Jurkat, Clone E6-1 (cell line): ENCODE results near the gene TBCE.
A peak's percentile ranks its signal among the peaks of the same experiment; 100 is the strongest.
"Not testable (repeated sequence)": the region's sequence is repeated elsewhere in the genome, so short reads cannot be mapped to it uniquely, and the experiment has no call there.

Experiments
- DNase-seq: peaks from one replicate; pipeline ENCODE4 v3.0.0-alpha.2; 2011; ENCODE audit warnings: low read depth, low spot score
- H3K4me3 ChIP-seq: 2 replicates; pipeline ENCODE4 v1.5.1; 2011; ENCODE audit warnings: mild to moderate bottlenecking, low read length, control low read depth, moderate library complexity

Gene TBCE

GRCh38 chr1:235342471-235342870 is 24.8 kb upstream of the TBCE start:
- DNase-seq, result no peak
- no peak overlapping the region for H3K4me3 ChIP-seq

DNA sequence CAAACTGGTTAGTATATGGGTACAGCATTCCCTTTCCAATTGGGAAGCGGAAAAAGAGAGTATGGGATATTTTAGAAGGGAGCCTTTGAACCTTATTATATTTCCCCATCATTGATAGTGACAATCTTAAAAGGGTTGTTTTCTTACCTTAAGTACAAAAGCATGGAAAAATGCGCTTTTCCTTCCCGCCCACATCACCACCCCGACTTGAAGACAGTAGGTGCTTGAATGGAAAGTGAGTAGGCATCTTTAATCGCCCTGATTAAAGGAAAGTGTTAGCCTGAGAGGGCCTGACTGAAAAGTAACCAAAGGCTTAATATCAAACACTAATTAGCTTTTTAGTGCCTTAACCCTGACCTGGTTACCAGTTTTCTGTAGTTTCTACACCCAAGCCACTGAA is 23.5 kb upstream of the TBCE start:
- DNase-seq, result no peak
- no peak overlapping the region for H3K4me3 ChIP-seq

DNA sequence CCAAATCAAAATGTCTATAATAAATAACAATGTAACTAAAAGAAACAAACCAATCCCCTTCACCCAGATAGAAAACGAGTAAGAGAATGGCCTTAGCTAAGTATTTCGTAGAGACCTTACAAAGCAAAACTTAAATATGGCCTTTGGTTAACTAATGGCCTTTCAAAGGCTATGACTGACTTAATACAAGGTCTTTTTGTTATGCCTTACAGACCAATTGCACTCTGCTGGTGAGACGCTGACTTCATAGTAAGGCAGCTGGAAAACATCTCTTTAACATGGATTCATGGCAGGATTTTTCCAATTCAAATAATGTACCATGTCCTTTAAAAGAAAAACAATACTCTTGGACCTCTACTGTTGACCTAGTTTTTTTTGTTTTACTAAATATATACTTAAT is 15.8 kb upstream of the TBCE start:
- H3K4me3 ChIP-seq, result no peak overlapping the region
- no peak for DNase-seq

- no peak for DNase-seq
- no peak overlapping the region for H3K4me3 ChIP-seq
Observed at GRCh38 chr1:235351898-235352297, 15.3 kb upstream of the TBCE start.

DNA sequence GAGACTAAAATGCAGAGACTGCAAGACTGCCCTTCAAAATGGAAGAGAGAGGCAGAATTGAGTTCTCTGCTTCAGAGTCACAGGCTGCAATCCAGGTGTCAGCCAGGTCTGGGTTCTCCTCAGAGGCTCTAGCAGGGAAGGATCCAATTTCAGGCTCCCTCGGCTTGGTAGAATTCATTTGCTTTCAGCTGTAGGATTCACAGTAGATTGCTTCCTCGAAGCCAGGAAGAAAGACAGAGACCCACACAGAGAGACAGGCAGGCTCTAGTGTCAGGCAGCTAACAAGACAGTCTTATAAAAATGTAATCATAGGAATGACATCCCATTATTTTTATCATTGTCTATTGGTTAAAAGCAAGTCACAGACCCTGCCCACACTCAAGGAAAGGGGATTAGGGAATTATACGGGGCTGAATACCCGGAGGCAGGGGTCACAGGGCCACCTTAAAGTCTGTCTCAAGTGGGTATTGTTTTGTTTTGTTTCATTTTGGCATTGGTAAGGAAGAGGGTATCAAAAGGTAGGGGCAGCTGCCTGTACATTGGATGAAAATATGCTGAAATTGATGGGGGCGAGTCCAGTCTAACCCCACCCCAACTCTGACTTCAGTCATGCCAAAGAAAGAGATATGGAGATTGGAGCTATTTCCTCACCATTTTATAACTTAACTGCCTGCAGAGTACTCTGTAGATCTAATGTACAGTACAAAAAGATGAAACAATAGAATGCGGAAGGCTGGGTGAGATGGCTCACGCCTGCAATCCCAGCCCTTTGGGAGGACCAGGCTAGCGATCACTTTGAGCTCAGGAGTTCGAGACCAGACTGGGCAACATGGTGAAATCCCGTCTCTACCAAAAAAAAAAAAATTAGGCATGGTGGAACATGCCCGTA is 9.5 kb upstream of the TBCE start:
- DNase-seq, result no peak
- H3K4me3 ChIP-seq, result no peak overlapping the region

DNA sequence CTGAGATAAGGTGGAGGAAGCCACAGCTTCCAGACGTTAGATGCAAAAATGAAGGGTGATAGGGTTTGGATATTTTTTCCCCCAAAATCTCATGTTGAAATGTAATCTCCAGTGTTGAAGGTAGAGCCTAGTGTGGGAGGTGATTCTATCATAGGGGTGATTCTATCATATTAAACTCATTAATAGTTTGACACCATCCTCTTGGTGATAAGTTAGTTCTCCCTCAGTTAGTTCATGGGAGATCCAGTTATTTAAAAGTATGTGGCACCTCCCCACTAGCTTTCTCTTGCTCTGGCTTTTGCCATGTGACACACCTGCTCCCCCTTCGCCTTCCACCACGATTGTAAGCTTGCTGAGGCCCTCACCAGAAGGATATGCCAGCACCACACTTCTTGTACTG is 8.3 kb upstream of the TBCE start:
- H3K4me3 ChIP-seq, result no peak overlapping the region
- DNase-seq, result no peak

- H3K4me3 ChIP-seq, DNase-seq: not testable (repeated sequence)
Observed at GRCh38 chr1:235364189-235364588, 3.0 kb upstream of the TBCE start.

DNA sequence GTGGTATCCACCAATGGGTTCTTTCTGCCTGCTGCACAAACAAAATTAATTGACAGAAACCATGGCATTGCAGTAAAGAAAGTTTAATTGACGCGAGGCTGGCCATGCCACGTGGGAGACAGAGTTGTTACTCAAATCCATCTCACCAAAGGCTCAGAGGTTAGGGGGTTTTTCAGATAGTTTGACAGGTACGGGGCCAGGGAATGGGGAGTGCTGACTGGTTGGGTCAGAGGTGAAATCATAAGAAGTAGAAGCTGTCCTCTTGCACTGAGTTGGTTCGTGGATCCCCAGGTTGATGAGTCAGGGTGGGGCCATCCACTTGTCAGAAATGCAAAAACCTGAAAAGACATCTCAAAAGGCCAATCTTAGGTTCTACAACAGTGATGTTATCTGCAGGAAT is 941 bp upstream of the TBCE start:
- no peak for DNase-seq
- H3K4me3 ChIP-seq, result peak overlapping the region; percentile 65

GRCh38 chr1:235368428-235368827 is 1.2 kb downstream of the TBCE start:
- no peak for DNase-seq
- H3K4me3 ChIP-seq, result peak overlapping the region; percentile 65

GRCh38 chr1:235369802-235370201 is 2.6 kb downstream of the TBCE start:
- no peak overlapping the region for H3K4me3 ChIP-seq
- DNase-seq, result no peak

DNA sequence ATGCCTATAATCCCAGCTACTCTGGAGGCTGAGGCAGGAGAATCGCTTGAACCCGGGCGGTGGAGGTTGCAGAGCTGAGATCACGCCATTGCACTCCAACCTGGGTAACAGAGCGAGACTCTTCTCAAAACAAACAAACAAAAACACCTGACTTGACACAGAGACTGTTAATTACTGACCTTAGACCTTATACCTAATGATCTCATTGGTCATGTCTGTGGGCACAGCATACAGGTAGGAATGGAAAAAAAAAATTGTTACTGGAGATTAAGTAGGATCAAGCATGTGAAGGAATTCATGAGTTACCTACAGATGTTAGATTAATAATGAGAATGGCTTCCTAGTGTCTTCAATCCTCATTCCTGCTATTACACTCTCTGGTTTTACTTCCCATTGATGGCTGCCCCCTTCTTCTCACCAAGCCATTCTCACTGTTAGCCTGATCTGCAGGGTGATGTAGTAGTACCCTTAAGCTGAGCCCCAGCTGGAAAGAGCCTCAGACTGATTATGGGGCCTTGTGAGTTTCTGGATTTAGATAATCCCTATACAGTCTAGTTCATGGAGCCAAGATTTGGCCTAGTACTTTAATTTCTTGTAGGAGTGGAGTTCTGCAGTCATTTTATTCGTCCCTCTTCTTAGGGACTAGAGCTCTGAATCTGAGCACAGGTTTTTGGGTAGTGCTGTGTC is 8.8 kb downstream of the TBCE start:
- no peak for DNase-seq

DNA sequence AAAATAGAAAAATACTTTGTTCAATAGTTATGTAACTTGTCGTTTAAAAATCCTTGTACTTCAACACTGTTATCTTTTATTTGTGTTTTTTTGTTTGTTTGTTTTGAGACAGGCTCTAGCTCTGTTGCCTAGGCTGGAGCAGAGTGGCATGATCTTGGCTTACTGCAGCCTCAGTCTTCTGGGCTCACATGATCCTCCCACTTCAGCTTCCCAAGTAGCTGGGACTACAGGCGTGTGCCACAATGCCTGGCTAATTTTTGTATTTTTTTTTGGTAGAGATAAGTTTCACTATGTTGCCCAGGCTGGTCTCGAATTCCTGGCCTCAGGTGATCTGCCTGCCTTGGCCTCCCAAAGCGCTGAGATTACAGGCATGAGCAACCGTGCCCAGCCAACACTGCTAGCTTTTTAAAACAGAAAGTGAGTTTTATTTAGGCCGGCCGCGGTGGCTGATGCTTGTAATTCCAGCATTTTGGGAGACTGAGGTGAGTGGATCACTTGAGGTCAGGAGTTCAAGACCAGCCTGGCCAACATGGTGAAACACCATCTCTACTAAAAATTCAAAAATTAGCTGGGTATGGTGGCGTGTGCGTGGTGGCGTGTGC is 11.0 kb downstream of the TBCE start:
- not testable (repeated sequence) for DNase-seq, H3K4me3 ChIP-seq

More for the DNA sequence above, 8.8 kb downstream of the TBCE start:
- H3K4me3 ChIP-seq, result no peak overlapping the region

DNA sequence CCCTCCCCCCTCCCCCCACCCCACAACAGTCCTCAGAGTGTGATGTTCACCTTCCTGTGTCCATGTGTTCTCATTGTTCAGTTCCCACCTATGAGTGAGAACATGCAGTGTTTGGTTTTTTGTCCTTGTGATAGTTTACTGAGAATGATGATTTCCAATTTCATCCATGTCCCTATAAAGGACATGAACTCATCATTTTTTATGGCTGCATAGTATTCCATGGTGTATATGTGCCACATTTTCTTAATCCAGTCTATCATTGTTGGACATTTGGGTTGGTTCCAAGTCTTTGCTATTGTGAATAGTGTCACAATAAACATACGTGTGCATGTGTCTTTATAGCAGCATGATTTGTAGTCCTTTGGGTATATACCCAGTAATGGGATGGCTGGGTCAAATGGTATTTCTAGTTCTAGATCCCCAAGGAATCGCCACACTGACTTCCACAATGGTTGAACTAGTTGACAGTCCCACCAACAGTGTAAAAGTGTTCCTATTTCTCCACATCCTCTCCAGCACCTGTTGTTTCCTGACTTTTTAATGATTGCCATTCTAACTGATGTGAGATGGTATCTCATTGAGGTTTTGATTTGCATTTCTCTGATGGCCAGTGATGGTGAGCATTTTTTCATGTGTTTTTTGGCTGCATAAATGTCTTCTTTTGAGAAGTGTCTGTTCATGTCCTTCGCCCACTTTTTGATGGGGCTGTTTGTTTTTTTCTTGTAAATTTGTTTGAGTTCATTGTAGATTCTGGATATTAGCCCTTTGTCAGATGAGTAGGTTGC is 14.9 kb downstream of the TBCE start:
- DNase-seq, H3K4me3 ChIP-seq: not testable (repeated sequence)

- DNase-seq, H3K4me3 ChIP-seq: not testable (repeated sequence)
Observed at GRCh38 chr1:235385633-235386032, 18.4 kb downstream of the TBCE start.

DNA sequence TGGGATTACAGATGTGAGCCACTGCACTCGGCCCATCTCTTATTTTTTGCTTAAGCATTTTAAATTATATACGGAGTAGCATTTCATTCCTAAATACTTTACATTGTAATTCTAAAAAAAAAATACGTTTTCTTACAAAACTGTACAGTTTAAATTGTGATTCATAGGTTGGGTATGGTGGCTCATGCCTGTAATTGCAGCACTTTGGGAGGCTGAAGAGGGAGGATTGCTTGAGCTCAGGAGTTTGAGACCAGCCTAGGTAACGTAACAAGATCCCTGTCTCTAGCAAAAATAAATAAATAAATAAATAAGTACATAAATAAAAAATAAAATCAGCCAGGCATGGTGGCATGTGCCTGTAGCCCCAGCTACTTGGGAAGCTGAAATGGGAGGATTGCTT is 24.6 kb downstream of the TBCE start:
- no peak for DNase-seq
- H3K4me3 ChIP-seq, result no peak overlapping the region

DNA sequence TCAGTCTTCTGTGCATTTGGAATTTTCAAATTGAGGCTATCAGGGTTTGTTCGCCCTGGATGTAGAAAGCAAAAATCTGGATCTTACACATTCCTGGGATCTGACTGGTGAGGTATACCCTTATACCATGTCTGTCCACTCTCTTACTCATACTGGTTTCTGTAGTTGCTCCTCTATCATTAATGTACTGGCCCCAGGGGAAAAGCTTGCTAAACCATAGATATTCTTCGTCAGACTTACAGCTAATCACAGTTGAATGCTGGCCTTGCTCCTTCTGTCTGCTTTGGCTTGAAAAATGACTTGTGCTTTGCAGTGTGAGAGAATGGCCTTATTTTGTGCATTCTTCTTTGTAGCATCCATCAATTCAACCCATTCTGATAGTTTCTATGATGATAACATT is 30.5 kb downstream of the TBCE start:
- no peak for DNase-seq

DNA sequence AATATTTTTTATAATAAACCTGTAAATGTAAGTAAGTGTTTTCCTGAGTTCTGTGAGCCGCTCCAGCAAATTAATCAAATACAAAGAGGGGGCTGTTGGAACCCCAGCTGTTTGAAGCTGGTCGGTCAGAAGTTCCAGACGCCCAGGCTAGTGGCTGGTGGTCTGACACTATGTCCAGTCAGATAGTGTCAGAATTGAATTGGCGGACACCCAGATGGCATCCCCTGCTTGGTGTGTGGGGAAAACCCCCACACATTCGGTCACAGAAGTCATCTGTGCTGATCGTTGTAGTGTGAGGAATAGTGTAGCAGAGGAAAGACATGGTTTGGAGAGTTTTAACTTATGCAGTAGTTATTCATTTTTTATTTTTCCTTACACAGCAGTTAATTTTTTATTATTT is 32.4 kb downstream of the TBCE start:
- DNase-seq, result no peak

More for the DNA sequence above, 30.5 kb downstream of the TBCE start:
- H3K4me3 ChIP-seq, result no peak overlapping the region

GRCh38 chr1:235401251-235401650 is 34.0 kb downstream of the TBCE start:
- no peak overlapping the region for H3K4me3 ChIP-seq

More for the DNA sequence above, 32.4 kb downstream of the TBCE start:
- no peak overlapping the region for H3K4me3 ChIP-seq

DNA sequence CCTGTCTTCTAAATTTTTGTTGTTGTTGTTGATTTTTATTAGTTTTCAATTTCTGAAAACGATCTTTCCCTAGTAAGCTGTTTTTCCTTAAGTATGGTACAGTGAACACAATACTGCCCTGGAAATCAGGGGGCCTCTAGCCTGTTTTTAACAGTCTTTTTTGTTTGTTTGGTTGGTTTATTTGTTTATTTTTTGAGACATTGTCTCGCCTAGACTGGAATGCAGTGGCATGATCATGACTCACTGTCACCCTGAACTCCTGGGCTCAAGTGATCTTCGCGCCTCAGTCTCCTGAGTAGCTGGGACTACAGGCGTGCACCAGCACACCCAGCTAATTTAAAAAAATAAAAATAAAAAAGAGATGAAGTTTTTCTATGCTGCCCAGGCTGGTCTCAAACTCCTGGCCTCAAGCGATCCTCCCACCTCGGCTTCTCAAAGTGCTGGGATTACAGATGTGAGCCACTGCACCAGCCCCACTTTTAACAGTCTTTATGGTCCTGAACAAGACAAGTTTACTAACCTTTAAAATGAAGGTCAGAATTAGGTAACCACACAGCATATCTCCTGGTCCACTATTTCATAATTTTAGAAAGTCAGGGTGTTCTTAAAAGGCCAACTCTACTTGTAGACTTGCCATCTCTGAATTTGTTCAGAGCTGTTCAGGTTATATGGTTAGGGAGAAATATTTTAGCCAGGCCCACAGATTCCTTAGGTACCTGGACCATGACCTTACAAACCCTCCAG is 35.4 kb downstream of the TBCE start:
- DNase-seq, result no peak
- no peak overlapping the region for H3K4me3 ChIP-seq

More at GRCh38 chr1:235401251-235401650, 34.0 kb downstream of the TBCE start:
- DNase-seq, result no peak
